GM19395 (cell line): ENCODE measurements around the gene DDX28.
"Not testable (repeated sequence)": the region's sequence is repeated elsewhere in the genome, so short reads cannot be mapped to it uniquely, and the experiment has no call there.

Experiments used
- ATAC-seq: cut with Tn5 transposase; IDR thresholded peaks from one replicate; pipeline ENCODE4 v1.9.1; 2021; ENCODE audit warnings: mild to moderate bottlenecking, moderate library complexity; ENCODE audit not compliant: unreplicated experiment

DDX28 gene

DNA sequence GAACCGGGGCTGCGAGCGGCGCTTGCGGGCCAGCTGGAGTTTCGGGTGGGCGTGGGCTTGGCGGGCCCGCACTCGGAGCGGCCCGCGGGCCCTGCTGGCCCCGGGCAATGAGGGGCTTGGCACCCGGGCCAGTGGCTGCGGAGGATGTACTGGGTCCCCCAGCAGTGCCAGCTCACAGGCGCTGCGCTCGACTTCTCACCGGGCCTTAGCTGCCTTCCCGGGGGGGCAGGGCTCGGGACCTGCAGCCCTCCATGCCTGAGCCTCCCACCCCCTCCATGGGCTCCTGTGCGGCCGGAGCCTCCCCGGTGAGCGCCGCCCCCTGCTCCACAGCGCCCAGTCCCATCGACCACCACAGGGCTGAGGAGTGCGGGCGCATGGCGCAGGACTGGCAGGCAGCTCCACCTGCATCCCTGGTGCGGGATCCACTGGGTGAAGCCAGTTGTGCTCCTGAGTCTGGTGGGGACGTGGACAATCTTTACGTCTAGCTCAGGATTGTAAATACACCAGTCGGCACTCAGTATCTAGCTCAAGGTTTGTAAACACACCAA, 24.7 kb downstream of the DDX28 start:
- not testable (repeated sequence) for ATAC-seq

- no peak for ATAC-seq
These were observed 26.4 kb downstream of the DDX28 start for GRCh38 chr16:67996666-67997065.

GRCh38 chr16:67995423-67995822, 27.6 kb downstream of the DDX28 start:
- ATAC-seq, result no peak

DNA sequence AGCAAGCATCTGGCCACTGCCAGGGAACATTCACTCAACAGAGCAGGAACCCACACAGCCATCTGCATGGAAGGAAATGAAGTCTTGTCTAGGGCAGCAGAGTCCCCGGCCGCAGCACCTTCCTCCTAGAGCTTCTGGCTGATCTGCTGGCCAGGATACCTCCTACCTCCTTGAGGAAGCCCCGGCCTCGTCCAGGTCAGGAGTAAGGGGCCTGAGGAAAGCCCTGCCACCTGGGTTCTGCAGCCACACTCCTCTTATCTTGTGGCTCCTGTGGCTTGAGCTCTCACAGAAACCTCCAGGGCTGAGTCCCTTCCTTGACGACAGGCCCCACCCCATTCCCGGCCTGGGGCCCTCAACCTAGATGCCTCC, 29.0 kb downstream of the DDX28 start:
- ATAC-seq, result not testable (repeated sequence)

DNA sequence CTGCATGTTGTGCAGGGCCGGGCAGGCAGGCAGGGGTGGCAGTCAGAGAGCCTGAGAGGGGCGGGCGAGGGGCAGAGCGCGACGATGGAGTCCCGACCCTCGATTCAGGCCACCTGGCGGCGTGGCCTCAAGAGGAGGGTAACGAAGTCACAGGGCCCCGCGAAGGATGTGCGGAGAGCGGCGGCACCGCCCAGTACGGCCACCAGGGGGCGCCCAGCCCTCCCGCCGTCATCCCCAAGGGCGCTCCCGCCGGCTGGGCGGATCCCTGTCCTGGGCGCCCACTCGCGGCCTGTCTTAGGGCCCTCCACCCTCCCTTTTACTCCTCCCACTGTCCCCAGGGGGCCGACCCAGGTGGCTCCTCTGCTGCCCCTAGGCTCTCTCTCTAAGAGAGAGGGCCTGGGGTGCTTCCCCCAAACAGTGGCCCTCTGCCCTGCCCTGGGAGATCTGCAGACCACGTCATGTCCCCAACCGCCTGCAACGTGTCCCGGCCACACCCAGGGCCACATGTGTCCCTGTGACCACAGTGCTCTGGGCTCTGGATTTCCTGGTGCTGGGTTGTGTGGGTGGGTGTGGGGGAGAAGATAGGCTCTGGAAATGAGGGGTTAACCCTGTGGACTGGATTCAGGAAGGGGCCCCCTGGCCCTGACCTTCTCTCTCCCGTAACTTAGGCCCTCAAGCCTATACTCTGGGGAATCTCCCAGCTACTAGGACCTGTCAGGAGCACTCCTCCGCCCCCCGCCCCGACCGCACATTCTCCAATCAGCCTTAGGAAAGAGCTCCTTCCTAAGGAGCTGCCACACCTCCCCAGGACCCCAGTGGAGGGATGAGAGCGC, 29.6 kb downstream of the DDX28 start:
- no peak for ATAC-seq

DNA sequence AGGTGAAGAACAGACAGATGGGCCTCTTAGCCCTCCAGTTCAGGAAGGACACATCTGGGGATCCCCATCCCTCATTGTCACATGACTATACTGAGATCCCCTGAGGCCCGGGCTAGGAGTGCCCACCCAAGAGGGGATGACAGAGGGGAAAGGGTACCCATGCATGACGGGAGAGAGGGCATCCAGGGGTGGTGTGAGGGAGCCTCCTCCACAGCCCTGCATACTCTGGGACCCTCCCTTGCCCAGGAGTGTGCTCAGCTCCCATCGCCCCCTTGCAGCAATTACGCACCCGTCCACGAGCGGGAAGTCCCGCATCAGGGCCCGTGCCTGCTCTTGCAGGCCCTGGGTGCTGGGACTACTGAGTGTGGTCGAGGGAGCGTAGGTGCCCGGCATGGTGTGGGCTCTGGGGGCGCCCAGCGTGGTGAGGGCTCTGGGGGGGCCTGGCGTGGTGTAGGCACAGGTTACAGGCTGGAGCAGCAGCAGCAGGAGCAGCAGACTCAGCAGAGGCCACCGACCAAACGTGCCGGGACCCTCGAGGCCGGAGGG, 30.3 kb downstream of the DDX28 start:
- ATAC-seq, result no peak

- ATAC-seq, result no peak
These were observed 33.0 kb downstream of the DDX28 start for GRCh38 chr16:67990018-67990386.

DNA sequence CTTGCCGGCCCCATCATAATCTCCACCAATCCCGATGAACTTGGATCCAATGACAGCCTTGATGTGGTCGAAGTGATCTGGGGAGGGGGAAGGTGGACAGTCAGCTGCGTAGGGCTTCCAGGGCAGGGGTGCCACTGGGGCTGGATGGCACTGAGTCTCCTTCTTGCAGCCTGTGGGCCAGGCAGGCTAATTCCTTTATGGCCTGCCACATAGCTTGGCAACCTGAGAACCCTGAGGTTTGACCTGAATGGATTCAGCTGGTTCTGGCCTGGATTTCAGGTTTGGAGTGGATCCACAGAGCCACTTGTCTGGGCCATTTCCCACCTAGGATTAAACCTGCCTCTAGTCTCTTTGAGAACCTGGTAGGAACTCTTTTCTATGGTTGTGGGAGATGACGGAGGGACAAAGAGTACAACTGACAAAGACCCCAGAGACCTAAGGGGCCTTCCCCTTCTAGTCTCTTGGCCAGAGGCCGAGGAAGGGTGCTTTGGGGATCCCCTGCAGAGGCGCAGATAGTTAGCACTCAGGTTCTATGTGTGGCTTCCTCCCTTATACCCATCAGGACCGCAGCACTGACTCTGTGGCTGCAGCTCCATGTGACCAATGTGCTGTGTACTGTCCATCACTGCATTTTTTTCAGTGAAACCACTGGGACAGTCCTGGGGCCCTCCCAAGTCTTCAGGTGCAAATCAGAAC, 33.6 kb downstream of the DDX28 start:
- no peak for ATAC-seq

- ATAC-seq, result no peak
These were observed 34.4 kb downstream of the DDX28 start for GRCh38 chr16:67988675-67989074.

GRCh38 chr16:67987460-67988160, 35.4 kb downstream of the DDX28 start:
- ATAC-seq, result no peak

- no peak for ATAC-seq
These were observed 36.1 kb downstream of the DDX28 start for GRCh38 chr16:67986949-67987348.

- no peak for ATAC-seq
These were observed 40.9 kb downstream of the DDX28 start for GRCh38 chr16:67982011-67982696.

DNA sequence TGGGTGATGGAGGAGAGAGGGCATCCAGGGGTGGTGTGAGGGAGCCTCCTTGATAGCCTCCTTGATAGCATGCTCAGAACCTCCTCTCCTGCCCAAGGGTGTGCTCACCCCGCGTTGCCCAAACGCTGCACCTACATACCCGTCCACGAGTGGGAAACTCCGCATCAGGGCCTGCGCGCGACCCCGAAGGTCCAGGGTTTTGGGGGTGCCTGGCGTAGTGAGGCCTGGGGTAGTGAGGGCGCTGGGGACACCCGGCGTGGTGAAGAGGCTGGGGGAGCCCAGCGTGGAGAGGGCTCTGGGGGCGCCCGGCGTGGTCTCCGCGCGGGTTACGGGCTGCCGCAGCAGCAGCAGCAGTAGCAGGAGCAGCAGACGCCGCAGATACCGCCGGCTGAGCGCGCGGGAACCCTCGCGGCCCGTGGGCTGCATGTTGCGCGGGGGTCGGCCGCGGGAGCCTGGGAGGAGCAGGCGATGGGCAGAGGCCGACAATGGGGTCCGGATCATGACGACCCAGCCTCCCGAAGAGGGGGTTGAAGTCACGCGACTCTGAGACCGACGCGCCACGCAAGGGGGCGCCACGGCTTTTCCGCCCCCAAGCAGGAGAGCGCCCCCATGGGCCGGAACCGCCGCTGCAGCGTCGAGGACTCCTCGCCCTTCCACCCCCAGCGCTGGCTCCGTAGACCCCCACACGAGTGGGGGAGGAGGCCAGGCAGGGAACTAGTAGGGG, 42.9 kb downstream of the DDX28 start, which contains the start of gene DPEP3:
Gene DPEP3, minus strand, starts transcription at position 545 of the 724 bp plus-strand sequence. Its CDS starts 119 bp downstream, at position 426.
- ATAC-seq, result no peak

- ATAC-seq, result no peak
These were observed 45.4 kb downstream of the DDX28 start for GRCh38 chr16:67977469-67978227.

- no peak for ATAC-seq
These were observed 46.0 kb downstream of the DDX28 start for GRCh38 chr16:67977005-67977404.

- ATAC-seq, result no peak
These were observed 46.8 kb downstream of the DDX28 start for GRCh38 chr16:67976205-67976604.

GRCh38 chr16:67975321-67976105, 47.5 kb downstream of the DDX28 start:
- ATAC-seq, result no peak

GRCh38 chr16:67972285-67972684, 50.7 kb downstream of the DDX28 start:
- ATAC-seq, result not testable (repeated sequence)
